Measurements from ENCODE around the gene PCAT7. TPM values are rescaled to one million over a fixed set of nuclear protein-coding genes. Genes with fewer than 3 reads are reported as not detected.

PCAT7 gene
- total and polyA plus RNA-seq, 9 of the 15 experiments (the other 6 are each of a cell fraction or from before 2014, with no cell fraction given): 0.09 to 0.13 TPM; not detected in 7

DNA sequence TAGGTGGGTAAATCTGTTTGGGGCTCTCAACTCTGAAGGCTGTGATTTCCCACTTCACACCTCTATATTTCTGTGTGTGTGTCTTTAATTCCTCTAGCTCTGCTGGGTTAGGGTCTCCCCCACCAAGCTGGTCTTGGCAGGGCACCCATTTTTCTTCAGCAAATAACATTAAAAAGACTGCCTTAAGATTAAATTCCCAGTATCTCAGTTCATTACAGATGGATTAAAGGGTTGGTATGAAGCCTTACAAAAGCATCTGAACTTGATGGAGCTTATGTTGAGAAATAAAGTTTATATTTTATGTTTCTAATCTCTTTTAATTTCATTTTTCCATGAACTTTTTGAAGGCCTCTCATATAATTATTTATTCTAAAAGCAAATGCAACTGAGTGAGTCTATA is 11.7 kb downstream of the PCAT7 start (continued):
- TF ChIP-seq FUS (optimal IDR thresholded peaks at IDR 0.05; ENCODE audit: low read depth, low read length): no peak
- no peak for TF ChIP-seq PHF8 (IDR thresholded peaks at IDR 0.05; ENCODE audit: borderline replicate concordance, low read length)
- TF ChIP-seq, protein P1, sequence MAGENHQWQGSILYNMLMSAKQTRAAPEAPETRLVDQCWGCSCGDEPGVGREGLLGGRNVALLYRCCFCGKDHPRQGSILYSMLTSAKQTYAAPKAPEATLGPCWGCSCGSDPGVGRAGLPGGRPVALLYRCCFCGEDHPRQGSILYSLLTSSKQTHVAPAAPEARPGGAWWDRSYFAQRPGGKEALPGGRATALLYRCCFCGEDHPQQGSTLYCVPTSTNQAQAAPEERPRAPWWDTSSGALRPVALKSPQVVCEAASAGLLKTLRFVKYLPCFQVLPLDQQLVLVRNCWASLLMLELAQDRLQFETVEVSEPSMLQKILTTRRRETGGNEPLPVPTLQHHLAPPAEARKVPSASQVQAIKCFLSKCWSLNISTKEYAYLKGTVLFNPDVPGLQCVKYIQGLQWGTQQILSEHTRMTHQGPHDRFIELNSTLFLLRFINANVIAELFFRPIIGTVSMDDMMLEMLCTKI (IDR thresholded peaks at IDR 0.05; ENCODE audit: partially characterized antibody): no peak
- no peak for TF ChIP-seq KAT2B (IDR thresholded peaks at IDR 0.05; ENCODE audit: low read depth, low read length)
- no peak for TF ChIP-seq TOE1 (IDR thresholded peaks at IDR 0.05; ENCODE audit: borderline replicate concordance)
- TF ChIP-seq TOE1 (CRISPR knock-in tag; IDR thresholded peaks at IDR 0.05; ENCODE audit: borderline replicate concordance, low read depth): no peak
- TF ChIP-seq, protein P2, sequence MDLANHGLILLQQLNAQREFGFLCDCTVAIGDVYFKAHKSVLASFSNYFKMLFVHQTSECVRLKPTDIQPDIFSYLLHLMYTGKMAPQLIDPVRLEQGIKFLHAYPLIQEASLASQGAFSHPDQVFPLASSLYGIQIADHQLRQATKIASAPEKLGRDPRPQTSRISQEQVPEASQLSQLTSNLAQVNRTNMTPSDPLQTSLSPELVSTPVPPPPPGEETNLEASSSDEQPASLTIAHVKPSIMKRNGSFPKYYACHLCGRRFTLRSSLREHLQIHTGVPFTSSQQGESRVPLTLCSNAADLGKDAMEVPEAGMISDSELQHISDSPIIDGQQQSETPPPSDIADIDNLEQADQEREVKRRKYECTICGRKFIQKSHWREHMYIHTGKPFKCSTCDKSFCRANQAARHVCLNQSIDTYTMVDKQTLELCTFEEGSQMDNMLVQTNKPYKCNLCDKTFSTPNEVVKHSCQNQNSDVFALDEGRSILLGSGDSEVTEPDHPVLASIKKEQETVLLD (IDR thresholded peaks at IDR 0.05): no peak
- TF ChIP-seq EWSR1 (IDR thresholded peaks at IDR 0.05; ENCODE audit: borderline replicate concordance, low read depth, partially characterized antibody): no peak
- TF ChIP-seq, protein P3, sequence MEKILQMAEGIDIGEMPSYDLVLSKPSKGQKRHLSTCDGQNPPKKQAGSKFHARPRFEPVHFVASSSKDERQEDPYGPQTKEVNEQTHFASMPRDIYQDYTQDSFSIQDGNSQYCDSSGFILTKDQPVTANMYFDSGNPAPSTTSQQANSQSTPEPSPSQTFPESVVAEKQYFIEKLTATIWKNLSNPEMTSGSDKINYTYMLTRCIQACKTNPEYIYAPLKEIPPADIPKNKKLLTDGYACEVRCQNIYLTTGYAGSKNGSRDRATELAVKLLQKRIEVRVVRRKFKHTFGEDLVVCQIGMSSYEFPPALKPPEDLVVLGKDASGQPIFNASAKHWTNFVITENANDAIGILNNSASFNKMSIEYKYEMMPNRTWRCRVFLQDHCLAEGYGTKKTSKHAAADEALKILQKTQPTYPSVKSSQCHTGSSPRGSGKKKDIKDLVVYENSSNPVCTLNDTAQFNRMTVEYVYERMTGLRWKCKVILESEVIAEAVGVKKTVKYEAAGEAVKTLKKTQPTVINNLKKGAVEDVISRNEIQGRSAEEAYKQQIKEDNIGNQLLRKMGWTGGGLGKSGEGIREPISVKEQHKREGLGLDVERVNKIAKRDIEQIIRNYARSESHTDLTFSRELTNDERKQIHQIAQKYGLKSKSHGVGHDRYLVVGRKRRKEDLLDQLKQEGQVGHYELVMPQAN (IDR thresholded peaks at IDR 0.05; ENCODE audit: borderline replicate concordance): no peak
- no peak for TF ChIP-seq MCM7 (IDR thresholded peaks at IDR 0.05)
- no peak for TF ChIP-seq IRF2 (CRISPR knock-in tag; IDR thresholded peaks at IDR 0.05)
- no peak for TF ChIP-seq MED1 (CRISPR knock-in tag; IDR thresholded peaks at IDR 0.05; ENCODE audit: borderline replicate concordance)

Measured in K562 (cell line).